Renal cortical epithelial cell (primary cell): ENCODE results near the gene ATOX1. TPM values are rescaled to one million over a fixed set of nuclear protein-coding genes. Genes with fewer than 3 reads are reported as not detected.
"Not testable (repeated sequence)": the region's sequence is repeated elsewhere in the genome, so short reads cannot be mapped to it uniquely, and the experiment has no call there.

Experiments used
- DNase-seq: peaks from one replicate; pipeline ENCODE4 v3.0.0-alpha.2; 2011; ENCODE audit warnings: low read depth
- total RNA-seq: library from RNA; depleted of rRNA; stranded (reverse); fragments of >200 nt; gene quantifications from 2 replicates; pipeline ENCODE4 v1.2.3, GENCODE V29; 2014

The ATOX1 gene
- total RNA-seq, 1 donor from 2014 or later, result 69.1 TPM

DNA sequence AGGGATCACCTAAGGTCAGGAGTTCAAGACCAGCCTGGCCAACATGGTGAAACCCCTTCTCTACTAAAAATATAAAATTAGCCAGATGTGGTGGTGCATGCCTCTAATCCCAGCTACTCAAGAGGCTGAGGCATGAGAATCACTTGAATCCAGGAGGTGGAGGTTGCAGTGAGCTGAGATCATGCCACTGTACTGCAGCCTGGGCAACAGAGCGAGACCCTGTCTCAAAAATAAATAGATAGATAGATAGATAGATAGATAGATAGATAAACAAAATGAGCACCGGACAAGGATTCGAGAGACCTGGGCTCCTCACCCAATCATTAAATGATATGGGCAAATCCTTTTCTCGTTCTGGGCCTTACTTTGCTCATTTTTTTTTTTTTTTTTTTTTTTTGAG is 60.4 kb downstream of the ATOX1 start:
- not testable (repeated sequence) for DNase-seq

DNA sequence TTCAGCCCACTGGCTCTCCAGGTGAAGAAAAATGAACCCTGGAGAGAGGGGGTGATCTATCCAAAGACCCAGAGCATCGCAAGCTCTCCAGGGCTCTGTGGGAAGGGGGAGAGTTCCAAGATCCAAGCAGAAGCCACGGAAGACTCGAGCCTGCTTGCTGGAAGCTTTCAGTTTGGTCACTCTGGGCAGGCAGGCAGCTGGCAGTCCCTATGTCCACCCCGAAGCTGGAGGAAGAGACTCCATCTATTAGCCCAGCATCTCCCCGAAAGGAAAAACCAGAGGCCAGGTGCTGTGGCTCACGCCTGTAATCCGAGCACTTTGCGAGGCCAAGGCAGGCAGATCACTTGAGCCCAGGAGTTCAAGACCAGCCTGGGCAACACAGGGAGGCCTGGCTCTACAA is 61.0 kb downstream of the ATOX1 start:
- no peak for DNase-seq

DNA sequence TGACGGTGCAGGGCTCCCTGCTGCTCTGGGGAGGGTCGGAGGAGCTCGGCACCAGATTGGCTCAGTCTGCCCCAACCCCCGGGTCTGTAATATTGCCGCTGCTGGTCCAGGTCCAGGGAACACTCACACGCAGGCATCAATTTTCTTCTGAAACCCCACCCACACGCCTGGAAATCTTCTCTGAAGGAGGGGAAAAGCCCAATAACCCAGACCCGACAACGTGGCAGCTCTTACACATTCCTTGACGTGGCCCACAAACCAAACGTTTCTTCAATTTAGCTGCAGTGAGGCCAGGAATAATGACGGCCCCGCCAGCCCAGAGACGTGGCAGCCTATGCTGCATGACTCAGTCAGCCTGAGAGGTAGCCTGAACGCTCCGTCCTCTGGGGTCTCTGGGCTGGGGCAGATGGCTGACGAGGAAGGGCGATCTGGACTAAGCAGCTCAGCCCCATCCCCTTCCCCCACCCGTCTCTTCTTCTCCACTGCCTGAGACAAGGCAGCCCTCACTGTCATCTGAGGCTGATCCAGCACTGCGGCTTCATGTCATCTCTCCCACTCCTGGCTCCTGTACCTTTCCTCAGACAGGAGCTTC is 61.9 kb downstream of the ATOX1 start:
- DNase-seq, result peak; percentile 76

DNA sequence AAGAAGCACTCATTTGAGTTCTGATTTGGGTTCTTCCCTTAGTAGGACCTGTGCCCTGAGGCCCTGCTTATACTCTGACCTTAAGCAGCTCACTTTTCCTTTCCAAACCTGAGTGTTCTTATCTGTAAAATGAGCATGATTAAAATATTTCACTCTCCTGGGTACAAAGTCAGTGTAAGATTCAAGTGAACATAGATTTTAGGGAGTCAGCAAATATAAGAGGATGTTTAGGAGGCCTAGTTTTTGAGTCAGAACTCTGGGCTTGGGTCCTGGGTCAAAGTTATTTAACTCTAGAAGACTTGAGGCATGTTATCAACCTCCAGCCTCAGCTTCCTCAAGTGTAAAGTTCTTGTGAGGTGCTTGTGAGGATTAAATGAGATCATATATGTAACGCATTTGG is 63.0 kb downstream of the ATOX1 start:
- DNase-seq, result no peak

DNA sequence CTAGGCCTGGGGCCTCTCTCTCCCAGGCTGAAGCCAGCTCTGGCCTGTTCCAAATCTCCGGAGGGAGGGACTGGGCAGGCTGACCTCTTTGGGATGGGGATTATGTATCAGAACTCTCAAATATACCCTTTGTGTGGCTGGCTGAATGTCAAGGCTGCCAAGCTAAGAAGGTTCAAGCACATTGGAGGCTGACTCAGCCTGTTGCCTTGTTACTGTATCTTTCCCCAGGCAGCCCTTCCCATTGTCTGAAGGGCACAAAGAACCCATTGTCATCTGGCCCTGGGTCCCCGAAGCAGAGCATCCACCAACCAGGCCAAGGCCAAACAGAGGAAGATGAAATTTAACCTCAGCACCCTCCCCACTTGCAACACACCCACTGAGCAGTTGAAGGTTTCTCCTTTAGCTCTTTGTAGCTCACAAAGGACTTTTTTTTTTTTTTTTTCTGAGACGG is 64.4 kb downstream of the ATOX1 start:
- DNase-seq, result peak; percentile 42

Other genes starting within 250 kb of the ATOX1 start
- gene FAT2, start 167.3 kb downstream of the ATOX1 start, total RNA-seq, result 0.17 and 0.89 TPM in 2 replicates
- 103 and 242 TPM in 2 replicates for gene SPARC, start 71.7 kb downstream of the ATOX1 start, total RNA-seq
- gene G3BP1, start 13.3 kb upstream of the ATOX1 start, total RNA-seq, result 210 and 408 TPM in 2 replicates
- gene GLRA1, start 166.2 kb upstream of the ATOX1 start, total RNA-seq, result not detected in 2 replicates